ENCODE data around the gene SACS. TPM values are rescaled to one million over a fixed set of nuclear protein-coding genes. Genes with fewer than 3 reads are reported as not detected.

The SACS gene
- total and polyA plus RNA-seq, 2 donors (not counting 1 experiment from before 2014, with no cell fraction given): 6.8 to 21.4 TPM

DNA sequence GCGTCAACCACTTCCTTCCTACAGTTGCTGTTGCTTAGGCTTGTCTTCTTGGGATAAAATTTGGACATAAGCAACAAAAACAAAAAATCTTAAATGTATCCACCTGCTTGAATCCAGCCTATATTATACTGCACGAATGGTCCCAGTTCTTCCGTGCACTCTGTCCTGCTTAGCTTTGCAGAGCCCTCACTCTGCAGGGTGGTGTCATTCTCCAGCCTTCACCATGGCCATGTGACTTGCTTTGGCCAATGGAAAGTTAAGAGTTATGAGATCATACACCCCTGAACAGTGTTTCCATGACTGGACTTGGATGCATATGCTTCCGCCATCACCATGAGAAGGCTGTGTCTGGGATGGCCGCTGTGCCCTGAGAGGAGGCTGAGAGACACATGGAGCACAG lies 27.4 kb upstream of the SACS start:
- WGBS (ENCODE audit: insufficient coverage): 100% methylated on average over 4 of the region's 5 CpGs
- H3K4me2 ChIP-seq (replicated peaks; ENCODE audit: low read depth, low read length, poor library complexity, severe bottlenecking): peak overlapping the region; percentile 44
- peaks cover 0 to 39% (median 14%) of the 10 kb centered on the region in 4 experiments for H3K27me3 ChIP-seq (replicated peaks in 1 of 4; ENCODE audit: control extremely low read depth in 1 of 4, control insufficient read depth in 3 of 4, insufficient read depth in 4 of 4, low read length in 3 of 4)
- intact Hi-C loops (cut with micrococcal nuclease): loop anchor here (10.0 kb wide), 1 partner anchor 1824 kb away; the partner anchor contains the start of gene MTMR6
- H3K36me3 ChIP-seq (replicated peaks in 1 of 2; ENCODE audit: control extremely low read depth in 1 of 2, control insufficient read depth in 1 of 2, extremely low read depth in 1 of 2, insufficient read depth in 2 of 2, low read length in 1 of 2): no peaks in the 10 kb centered on the region
- no peak overlapping the region for H2AFZ ChIP-seq (ENCODE audit: insufficient read depth, low read depth, low read length, poor library complexity, severe bottlenecking)
- no peaks in the 10 kb centered on the region for H3K79me2 ChIP-seq (ENCODE audit: control insufficient read depth, insufficient read depth, low read length)
- H3K27ac ChIP-seq (ENCODE audit: low read length in 2 of 2): no peak overlapping the region
- no peak overlapping the region for H3K4me3 ChIP-seq (ENCODE audit: control extremely low read depth in 1 of 5, extremely low read depth in 1 of 5, insufficient read depth in 1 of 5, low read depth in 2 of 5, low read length in 4 of 5)
- H3K9me3 Mint-ChIP-seq (ENCODE audit: insufficient read depth): no peaks in the 10 kb centered on the region
- H4K20me1 ChIP-seq (ENCODE audit: control insufficient read depth, insufficient read depth, low read length, poor library complexity, severe bottlenecking): no peaks in the 10 kb centered on the region
- ChIA-PET CTCF (no interaction called here), POLR2A (no interaction called here)
- TF ChIP-seq EZH2 (IDR thresholded peaks at IDR 0.05; ENCODE audit: borderline replicate concordance, insufficient read depth, low read depth, low read length, poor library complexity, severe bottlenecking) (no peak), CTCF (IDR thresholded peaks at IDR 0.05) (no peak)
- no peak for ATAC-seq (ENCODE audit: low read depth)
- peaks cover 0 to 3% (median 0%) of the 10 kb centered on the region in 3 donors for H3K9me3 ChIP-seq (ENCODE audit: control extremely low read depth in 1 of 3, control insufficient read depth in 2 of 3, insufficient read depth in 1 of 3, low read length in 2 of 3)
- no peak overlapping the region for H3K9ac ChIP-seq (ENCODE audit: low read length)
- H3K27me3 Mint-ChIP-seq: peaks cover 33% of the 10 kb centered on the region
- no peak for DNase-seq
- H3K4me3 Mint-ChIP-seq: peak overlapping the region; percentile 11
- H3K27ac Mint-ChIP-seq: no peak overlapping the region
- H3K4me1 ChIP-seq (ENCODE audit: control insufficient read depth in 2 of 2, insufficient read depth in 2 of 2, low read length in 2 of 2): peaks cover 18 to 19% of the 10 kb centered on the region in 2 donors
- H3K4me1 Mint-ChIP-seq: peaks cover 19% of the 10 kb centered on the region

DNA sequence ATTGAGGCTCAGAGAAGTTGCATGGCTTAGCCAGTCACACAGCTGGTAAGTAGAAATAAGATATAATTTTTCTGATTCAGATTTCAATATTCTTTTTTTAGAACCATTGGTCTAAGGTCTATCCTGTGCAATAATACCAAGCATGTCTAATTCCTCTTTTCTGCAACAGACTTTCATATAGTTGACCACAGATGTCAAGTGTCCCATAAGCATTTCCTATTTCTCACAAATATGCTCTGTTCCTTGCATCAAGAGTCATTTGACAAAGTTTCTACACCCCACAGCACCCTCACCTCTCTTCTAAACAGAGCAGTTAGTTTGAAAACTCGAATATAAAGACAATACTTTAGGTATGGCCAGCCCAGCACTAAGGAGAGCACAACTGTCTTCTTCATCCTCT lies 26.8 kb upstream of the SACS start:
- H4K20me1 ChIP-seq (ENCODE audit: control insufficient read depth, insufficient read depth, low read length, poor library complexity, severe bottlenecking): no peaks in the 10 kb centered on the region
- H3K4me1 Mint-ChIP-seq: peaks cover 18% of the 10 kb centered on the region
- no peaks in the 10 kb centered on the region for H3K9me3 Mint-ChIP-seq (ENCODE audit: insufficient read depth)
- H3K4me2 ChIP-seq (replicated peaks; ENCODE audit: low read depth, low read length, poor library complexity, severe bottlenecking): peak overlapping the region; percentile 44
- CTCF ChIA-PET: no interaction called here
- peaks cover 29% of the 10 kb centered on the region for H3K27me3 Mint-ChIP-seq
- ATAC-seq (ENCODE audit: low read depth) (peak; percentile 49), DNase-seq (peak; percentile 28)
- H3K27me3 ChIP-seq (replicated peaks in 1 of 4; ENCODE audit: control extremely low read depth in 1 of 4, control insufficient read depth in 3 of 4, insufficient read depth in 4 of 4, low read length in 3 of 4): peaks cover 0 to 35% (median 13%) of the 10 kb centered on the region in 4 experiments
- H3K27ac Mint-ChIP-seq: no peak overlapping the region
- no peaks in the 10 kb centered on the region for H3K36me3 ChIP-seq (replicated peaks in 1 of 2; ENCODE audit: control extremely low read depth in 1 of 2, control insufficient read depth in 1 of 2, extremely low read depth in 1 of 2, insufficient read depth in 2 of 2, low read length in 1 of 2)
- no peak overlapping the region for H3K9ac ChIP-seq (ENCODE audit: low read length)
- peaks cover 17% of the 10 kb centered on the region in 2 donors for H3K4me1 ChIP-seq (ENCODE audit: control insufficient read depth in 2 of 2, insufficient read depth in 2 of 2, low read length in 2 of 2)
- WGBS (ENCODE audit: insufficient coverage): 0% methylated on average over 1 of the region's 1 CpG
- no peaks in the 10 kb centered on the region for H3K79me2 ChIP-seq (ENCODE audit: control insufficient read depth, insufficient read depth, low read length)
- H3K4me3 Mint-ChIP-seq: peak overlapping the region; percentile 11
- H3K9me3 ChIP-seq (ENCODE audit: control extremely low read depth in 1 of 3, control insufficient read depth in 2 of 3, insufficient read depth in 1 of 3, low read length in 2 of 3): peaks cover 0 to 3% (median 0%) of the 10 kb centered on the region in 3 donors
- intact Hi-C loops (cut with micrococcal nuclease): loop anchor here (10.0 kb wide), 1 partner anchor 1824 kb away; the partner anchor contains the start of gene MTMR6
- H3K27ac ChIP-seq (ENCODE audit: low read length in 2 of 2): no peak overlapping the region
- H2AFZ ChIP-seq (ENCODE audit: insufficient read depth, low read depth, low read length, poor library complexity, severe bottlenecking): no peak overlapping the region
- TF ChIP-seq EZH2 (IDR thresholded peaks at IDR 0.05; ENCODE audit: borderline replicate concordance, insufficient read depth, low read depth, low read length, poor library complexity, severe bottlenecking) (no peak), CTCF (IDR thresholded peaks at IDR 0.05) (no peak)
- POLR2A ChIA-PET: no interaction called here
- peak overlapping the region in 1 of 5 experiments; percentile 4 for H3K4me3 ChIP-seq (ENCODE audit: control extremely low read depth in 1 of 5, extremely low read depth in 1 of 5, insufficient read depth in 1 of 5, low read depth in 2 of 5, low read length in 4 of 5)
